HCT116 (cell line): ENCODE measurements around the gene SPRED2. TPM values are rescaled to one million over a fixed set of nuclear protein-coding genes. Genes with fewer than 3 reads are reported as not detected.

ENCODE experiments used
- ATAC-seq: fragments of 200-7000 bp; cut with Tn5 transposase; 2 replicates; pipeline ENCODE4 v1.9.1; 2020; ENCODE audit warnings: mild to moderate bottlenecking, moderate library complexity
- BruUV-seq: library from RNA; stranded (reverse); fragments of 400-500 nt; replicated peaks from 2 replicates; lab custom pipeline; 2021; lab: Mats Ljungman, UMichigan
- CTCF ChIA-PET: fragments of 300-600 bp; sonication (Branson Sonifier 250); formaldehyde crosslinking; loops from one replicate; lab custom pipeline; 2021; ENCODE audit warnings: antibody characterized with exemption; lab: Charles Lee
- POLR2A ChIA-PET: fragments of 300-600, 350-600 bp; sonication (Branson Sonifier 250); formaldehyde crosslinking; loops from one replicate; lab custom pipeline; 2021; ENCODE audit warnings: antibody characterized with exemption; lab: Charles Lee
- RAD21 ChIA-PET, 2 experiments: fragments of 300-600 bp; sonication (Branson Sonifier 250); formaldehyde crosslinking; loops; one replicate each; lab custom pipeline; 2023; ENCODE audit warnings: low total read pairs in 2 of 2; ENCODE audit not compliant: uncharacterized antibody in 2 of 2, unreplicated experiment in 2 of 2, low non-redundant PET in 1 of 2; lab: Charles Lee
- DNase-seq: peaks from one replicate; pipeline ENCODE4 v3.0.0-alpha.2; 2010; ENCODE audit warnings: low read depth, low spot score
- H2AFZ ChIP-seq: fragments of 200-600 bp; shearing (Covaris generic), sonication (generic); 2 replicates; pipeline ENCODE4 v1.6.1; 2017; ENCODE audit warnings: low read depth, mixed run types, mixed read lengths, antibody characterized with exemption, low read length; ENCODE audit not compliant: poor library complexity, severe bottlenecking
- H3K27ac ChIP-seq: 2 replicates; pipeline ENCODE4 v1.5.1; 2012; ENCODE audit warnings: low read depth, low read length
- H3K27me3 ChIP-seq: fragments of 200-600 bp; sonication (generic); 2 replicates; pipeline ENCODE4 v1.6.1; 2016; ENCODE audit warnings: mixed run types, low read length, mixed read lengths; ENCODE audit not compliant: insufficient read depth
- H3K36me3 ChIP-seq, 2 experiments: fragments of 200-500 bp in 1 of 2; fragments of 200-600 bp in 1 of 2; sonication (Bioruptor generic) in 1 of 2; sonication (generic) in 1 of 2; 2 replicates each; pipeline versions ENCODE4 v1.5.1 to v1.6.1; 2014 to 2016; ENCODE audit warnings: low read length in 2 of 2, inconsistent platforms in 1 of 2, mixed read lengths in 1 of 2, mixed run types in 1 of 2; ENCODE audit not compliant: insufficient read depth in 2 of 2, control insufficient read depth in 1 of 2
- H3K4me1 ChIP-seq, 2 experiments: fragments of 200-600 bp in 1 of 2; sonication (generic) in 1 of 2; 2 replicates each; pipeline versions ENCODE4 v1.5.1 to v1.6.1; 2012 to 2017; ENCODE audit warnings: low read length in 2 of 2, inconsistent platforms in 1 of 2, mild to moderate bottlenecking in 1 of 2, mixed read lengths in 1 of 2, mixed run types in 1 of 2, moderate library complexity in 1 of 2; ENCODE audit not compliant: insufficient read depth in 2 of 2, control insufficient read depth in 1 of 2
- H3K4me2 ChIP-seq: fragments of 200-600 bp; sonication (generic); 2 replicates; pipeline ENCODE4 v1.6.1; 2017; ENCODE audit warnings: mixed run types, low read length, mixed read lengths
- H3K4me3 ChIP-seq, 2 experiments: fragments of 200-600 bp in 1 of 2; sonication (generic) in 1 of 2; replicated peaks in 1 of 2; 2 replicates each; pipeline ENCODE4 v1.5.1; 2011 to 2016; ENCODE audit warnings: low read length in 2 of 2, control low read depth in 1 of 2, low read depth in 1 of 2, mild to moderate bottlenecking in 1 of 2, mixed read lengths in 1 of 2, mixed run types in 1 of 2
- H3K79me2 ChIP-seq: fragments of 200-600 bp; sonication (generic); 2 replicates; pipeline ENCODE4 v1.6.1; 2017; ENCODE audit warnings: mild to moderate bottlenecking, mixed run types, low read length, moderate library complexity, mixed read lengths; ENCODE audit not compliant: insufficient read depth
- H3K9ac ChIP-seq: fragments of 200-600 bp; sonication (generic); 2 replicates; pipeline ENCODE4 v1.6.1; 2016; ENCODE audit warnings: low read length, mixed read lengths
- H3K9me2 ChIP-seq: fragments of 200-600 bp; sonication (generic), shearing (Covaris generic); 2 replicates; pipeline ENCODE4 v1.6.1; 2017; ENCODE audit warnings: mixed run types, mild to moderate bottlenecking, moderate library complexity; ENCODE audit not compliant: insufficient read depth
- H3K9me3 ChIP-seq, 2 experiments: fragments of 200-500 bp in 1 of 2; fragments of 200-600 bp in 1 of 2; sonication (Bioruptor generic) in 1 of 2; sonication (generic) in 1 of 2; 2 replicates each; pipeline ENCODE4 v1.6.1; 2014 to 2017; ENCODE audit warnings: low read length in 2 of 2, mixed read lengths in 2 of 2, inconsistent platforms in 1 of 2, low read depth in 1 of 2, mild to moderate bottlenecking in 1 of 2, mixed run types in 1 of 2, moderate library complexity in 1 of 2; ENCODE audit not compliant: control insufficient read depth in 1 of 2, insufficient read depth in 1 of 2
- H4K20me1 ChIP-seq: fragments of 200-600 bp; sonication (generic), shearing (Covaris generic); 2 replicates; pipeline ENCODE4 v1.6.1; 2017; ENCODE audit warnings: mixed run types, mild to moderate bottlenecking, moderate library complexity; ENCODE audit not compliant: insufficient read depth
- CEBPB ChIP-seq: IDR thresholded peaks from 2 replicates; pipeline ENCODE4 v1.6.1; 2012; ENCODE audit warnings: low read depth
- CTCF ChIP-seq, 3 experiments: fragments of 200-600 bp in 1 of 3; sonication (generic) in 1 of 3; IDR thresholded peaks in 2 of 3; conservative IDR thresholded peaks in 1 of 3; 2 replicates each; pipeline ENCODE4 v1.5.1; 2012 to 2017; ENCODE audit warnings: low read depth in 2 of 3, low read length in 2 of 3, antibody characterized with exemption in 1 of 3, borderline replicate concordance in 1 of 3, control low read depth in 1 of 3, mild to moderate bottlenecking in 1 of 3, mixed read lengths in 1 of 3, mixed run types in 1 of 3, moderate library complexity in 1 of 3; ENCODE audit not compliant: insufficient read depth in 1 of 3
- EZH2 ChIP-seq: fragments of 200-600 bp; sonication (generic); IDR thresholded peaks from 2 replicates; pipeline ENCODE4 v1.6.1; 2017; ENCODE audit warnings: antibody characterized with exemption, mixed run types
- EZH2phosphoT487 ChIP-seq: fragments of 200-600 bp; IDR thresholded peaks from 2 replicates; pipeline ENCODE4 v1.6.1; 2018; ENCODE audit warnings: antibody characterized with exemption, borderline replicate concordance
- POLR2A ChIP-seq: IDR thresholded peaks from 2 replicates; pipeline ENCODE4 v1.7.0; 2011; ENCODE audit warnings: borderline replicate concordance; ENCODE audit not compliant: insufficient read depth, insufficient read length; ENCODE audit errors: extremely low read depth
- SP1 ChIP-seq: IDR thresholded peaks from 2 replicates; pipeline ENCODE4 v1.6.1; 2012; ENCODE audit warnings: low read depth
- SRF ChIP-seq: IDR thresholded peaks from 2 replicates; pipeline ENCODE4 v1.6.1; 2012; ENCODE audit warnings: low read depth
- ZFX ChIP-seq: fragments of 450-650 bp; IDR thresholded peaks from 2 replicates; pipeline ENCODE4 v1.6.1; 2017
- ZNF274 ChIP-seq: fragments of 200-500 bp; sonication (Bioruptor generic); IDR thresholded peaks from 2 replicates; pipeline ENCODE4 v1.6.1; 2014; ENCODE audit warnings: mild to moderate bottlenecking, low read depth, low read length, inconsistent platforms
- intact Hi-C: fragments of 100-400 bp; cut with micrococcal nuclease; formaldehyde crosslinking; loops from 2 replicates; pipeline ENCODE4 v1.10.0; 2022
- total RNA-seq: library from RNA; stranded (reverse); gene quantifications from one replicate; pipeline ENCODE4 v1.2.1, GENCODE V29; 2021; ENCODE audit not compliant: unreplicated experiment
- TF ChIP-seq, protein P1 (sequence below): IDR thresholded peaks from 2 replicates; pipeline ENCODE4 v1.6.1; 2011; ENCODE audit warnings: mild to moderate bottlenecking, low read length, moderate library complexity; ENCODE audit not compliant: insufficient replicate concordance; ENCODE audit errors: extremely low read depth
- TF ChIP-seq, protein P2 (sequence below): IDR thresholded peaks from 2 replicates; pipeline ENCODE4 v1.6.1; 2012; ENCODE audit warnings: low read depth
- TF ChIP-seq, protein P3 (sequence below): IDR thresholded peaks from 2 replicates; pipeline ENCODE4 v1.6.1; 2012

Gene SPRED2
- total RNA-seq, 1 experiment from 2014 or later = 62.6 TPM

- ATAC-seq = no peak
- no peaks in the 10 kb centered on the region for H3K9me2 ChIP-seq
- RAD21 ChIA-PET = no interaction called here
- peaks cover 63% of the 10 kb centered on the region for H3K79me2 ChIP-seq
- H3K27me3 ChIP-seq = no peaks in the 10 kb centered on the region
- H4K20me1 ChIP-seq = 0 out of 2 replicates have a peak, but pooled peaks cover 3% of the 10 kb centered on the region
- H3K4me1 ChIP-seq = peaks cover 11% of the 10 kb centered on the region in 2 experiments; a peak in 3 of 4 replicates
- BruUV-seq = no TSS peak
- H3K36me3 ChIP-seq = peaks cover 0 to 6% of the 10 kb centered on the region in 2 experiments; a peak in 2 of 4 replicates
- H3K27ac ChIP-seq = no peak overlapping the region
- CTCF ChIA-PET = no interaction called here
- no peaks in the 10 kb centered on the region for H3K9me3 ChIP-seq
- no peak overlapping the region for H3K4me3 ChIP-seq
- intact Hi-C loops = no loop called here
- no peak overlapping the region for H2AFZ ChIP-seq
- no peak overlapping the region for H3K9ac ChIP-seq
- TF ChIP-seq EZH2 = no peak
- no peak for TF ChIP-seq SRF
- TF ChIP-seq SP1 = no peak
- TF ChIP-seq POLR2A = no peak
- TF ChIP-seq, protein P1, sequence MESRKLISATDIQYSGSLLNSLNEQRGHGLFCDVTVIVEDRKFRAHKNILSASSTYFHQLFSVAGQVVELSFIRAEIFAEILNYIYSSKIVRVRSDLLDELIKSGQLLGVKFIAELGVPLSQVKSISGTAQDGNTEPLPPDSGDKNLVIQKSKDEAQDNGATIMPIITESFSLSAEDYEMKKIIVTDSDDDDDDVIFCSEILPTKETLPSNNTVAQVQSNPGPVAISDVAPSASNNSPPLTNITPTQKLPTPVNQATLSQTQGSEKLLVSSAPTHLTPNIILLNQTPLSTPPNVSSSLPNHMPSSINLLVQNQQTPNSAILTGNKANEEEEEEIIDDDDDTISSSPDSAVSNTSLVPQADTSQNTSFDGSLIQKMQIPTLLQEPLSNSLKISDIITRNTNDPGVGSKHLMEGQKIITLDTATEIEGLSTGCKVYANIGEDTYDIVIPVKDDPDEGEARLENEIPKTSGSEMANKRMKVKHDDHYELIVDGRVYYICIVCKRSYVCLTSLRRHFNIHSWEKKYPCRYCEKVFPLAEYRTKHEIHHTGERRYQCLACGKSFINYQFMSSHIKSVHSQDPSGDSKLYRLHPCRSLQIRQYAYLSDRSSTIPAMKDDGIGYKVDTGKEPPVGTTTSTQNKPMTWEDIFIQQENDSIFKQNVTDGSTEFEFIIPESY = no peak
- TF ChIP-seq, all 23 proteins: peak for 0
- no peak overlapping the region for H3K4me2 ChIP-seq
- POLR2A ChIA-PET = no interaction called here
- no peak for DNase-seq
Measured at GRCh38 chr2:65345631-65346030, 86.8 kb downstream of the SPRED2 start.

DNA sequence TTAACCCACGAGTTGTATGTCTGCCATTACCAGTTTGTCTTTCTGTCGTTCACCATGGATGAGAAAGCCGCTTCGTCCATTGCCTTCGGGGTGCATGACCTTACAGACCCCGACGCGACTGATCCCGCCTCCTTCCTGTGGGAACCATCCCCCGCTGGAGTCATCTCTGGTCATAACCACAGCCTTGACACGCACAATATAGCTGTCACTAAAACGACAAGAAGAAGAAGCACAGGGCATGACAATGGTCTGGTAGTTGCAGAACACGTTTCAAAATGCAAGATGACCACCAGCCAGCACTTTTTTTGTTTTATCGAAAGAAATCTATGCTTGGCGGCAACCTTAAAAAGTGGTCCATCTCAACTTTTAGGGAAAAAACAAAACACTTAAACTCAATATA, 87.7 kb downstream of the SPRED2 start:
- no peak overlapping the region for H3K4me3 ChIP-seq
- no peaks in the 10 kb centered on the region for H3K9me3 ChIP-seq
- peaks cover 0 to 6% of the 10 kb centered on the region in 2 experiments; a peak in 2 of 4 replicates for H3K36me3 ChIP-seq
- DNase-seq (no peak), ATAC-seq (no peak)
- ChIA-PET CTCF (no interaction called here), POLR2A (no interaction called here), RAD21 (no interaction called here)
- no peak overlapping the region for H3K27ac ChIP-seq
- no peaks in the 10 kb centered on the region for H3K27me3 ChIP-seq
- no peak overlapping the region for H3K4me2 ChIP-seq
- no TSS peak for BruUV-seq
- H3K9me2 ChIP-seq = no peaks in the 10 kb centered on the region
- H2AFZ ChIP-seq = no peak overlapping the region
- H4K20me1 ChIP-seq = 0 out of 2 replicates have a peak, but pooled peaks cover 3% of the 10 kb centered on the region
- peaks cover 1 to 2% of the 10 kb centered on the region in 2 experiments; a peak in 2 of 4 replicates for H3K4me1 ChIP-seq
- intact Hi-C loops = no loop called here
- H3K79me2 ChIP-seq = peaks cover 53% of the 10 kb centered on the region
- no peak overlapping the region for H3K9ac ChIP-seq
- TF ChIP-seq, protein P2, sequence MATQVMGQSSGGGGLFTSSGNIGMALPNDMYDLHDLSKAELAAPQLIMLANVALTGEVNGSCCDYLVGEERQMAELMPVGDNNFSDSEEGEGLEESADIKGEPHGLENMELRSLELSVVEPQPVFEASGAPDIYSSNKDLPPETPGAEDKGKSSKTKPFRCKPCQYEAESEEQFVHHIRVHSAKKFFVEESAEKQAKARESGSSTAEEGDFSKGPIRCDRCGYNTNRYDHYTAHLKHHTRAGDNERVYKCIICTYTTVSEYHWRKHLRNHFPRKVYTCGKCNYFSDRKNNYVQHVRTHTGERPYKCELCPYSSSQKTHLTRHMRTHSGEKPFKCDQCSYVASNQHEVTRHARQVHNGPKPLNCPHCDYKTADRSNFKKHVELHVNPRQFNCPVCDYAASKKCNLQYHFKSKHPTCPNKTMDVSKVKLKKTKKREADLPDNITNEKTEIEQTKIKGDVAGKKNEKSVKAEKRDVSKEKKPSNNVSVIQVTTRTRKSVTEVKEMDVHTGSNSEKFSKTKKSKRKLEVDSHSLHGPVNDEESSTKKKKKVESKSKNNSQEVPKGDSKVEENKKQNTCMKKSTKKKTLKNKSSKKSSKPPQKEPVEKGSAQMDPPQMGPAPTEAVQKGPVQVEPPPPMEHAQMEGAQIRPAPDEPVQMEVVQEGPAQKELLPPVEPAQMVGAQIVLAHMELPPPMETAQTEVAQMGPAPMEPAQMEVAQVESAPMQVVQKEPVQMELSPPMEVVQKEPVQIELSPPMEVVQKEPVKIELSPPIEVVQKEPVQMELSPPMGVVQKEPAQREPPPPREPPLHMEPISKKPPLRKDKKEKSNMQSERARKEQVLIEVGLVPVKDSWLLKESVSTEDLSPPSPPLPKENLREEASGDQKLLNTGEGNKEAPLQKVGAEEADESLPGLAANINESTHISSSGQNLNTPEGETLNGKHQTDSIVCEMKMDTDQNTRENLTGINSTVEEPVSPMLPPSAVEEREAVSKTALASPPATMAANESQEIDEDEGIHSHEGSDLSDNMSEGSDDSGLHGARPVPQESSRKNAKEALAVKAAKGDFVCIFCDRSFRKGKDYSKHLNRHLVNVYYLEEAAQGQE = no peak
- TF ChIP-seq SP1 = no peak
- TF ChIP-seq, protein P3, sequence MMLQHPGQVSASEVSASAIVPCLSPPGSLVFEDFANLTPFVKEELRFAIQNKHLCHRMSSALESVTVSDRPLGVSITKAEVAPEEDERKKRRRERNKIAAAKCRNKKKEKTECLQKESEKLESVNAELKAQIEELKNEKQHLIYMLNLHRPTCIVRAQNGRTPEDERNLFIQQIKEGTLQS = no peak
- TF ChIP-seq SRF = no peak
- no peak for TF ChIP-seq EZH2phosphoT487
- TF ChIP-seq CEBPB = no peak
- no peak for TF ChIP-seq ZFX
- TF ChIP-seq ZNF274 = no peak
- TF ChIP-seq CTCF (IDR thresholded peaks at IDR 0.05 in 2 of 3, conservative IDR thresholded peaks at IDR 0.05 in 1 of 3; ENCODE audit: borderline replicate concordance in 1 of 3, insufficient read depth in 1 of 3, low read depth in 2 of 3, low read length in 2 of 3) = no peak
